SK-N-SH (cell line): ENCODE data around the gene CACNA2D1. TPM values are rescaled to one million over a fixed set of nuclear protein-coding genes. Genes with fewer than 3 reads are reported as not detected.

ENCODE experiments used
- CTCF ChIA-PET: fragments of 300-600, 350-600 bp; formaldehyde crosslinking; extraction: SDS; loops from one replicate; lab custom pipeline; 2021; lab: Yijun Ruan, JAX
- POLR2A ChIA-PET: fragments of 350-600 bp; sonication (Branson Sonifier 250); formaldehyde crosslinking; extraction: SDS; loops from one replicate; lab custom pipeline; 2020; ENCODE audit warnings: antibody characterized with exemption, inconsistent platforms; lab: Yijun Ruan, JAX
- DNase-seq: peaks from one replicate; pipeline ENCODE4 v3.0.0; 2012
- H2AFZ ChIP-seq: fragments of 200-600 bp; sonication (generic); 2 replicates; pipeline ENCODE4 v1.8.1; 2016; ENCODE audit warnings: antibody characterized with exemption, mild to moderate bottlenecking, low read depth
- H3F3A ChIP-seq: fragments of 200-600 bp; sonication (generic); replicated peaks from 2 replicates; pipeline ENCODE3; 2016; ENCODE audit warnings: antibody characterized with exemption, mild to moderate bottlenecking; ENCODE audit not compliant: insufficient read depth
- H3K27ac ChIP-seq, 2 experiments: fragments of 200-500 bp in 1 of 2; fragments of 200-600 bp in 1 of 2; sonication (Bioruptor generic) in 1 of 2; sonication (generic), shearing (Covaris generic) in 1 of 2; 2 replicates each; pipeline versions ENCODE4 v1.5.1 to v1.6.1; 2014 to 2016; ENCODE audit warnings: low read depth in 2 of 2, inconsistent platforms in 1 of 2, low read length in 1 of 2, mild to moderate bottlenecking in 1 of 2, mixed read lengths in 1 of 2
- H3K27me3 ChIP-seq: fragments of 200-600 bp; sonication (generic), shearing (Covaris generic); 2 replicates; pipeline ENCODE4 v1.6.1; 2016; ENCODE audit warnings: mixed run types; ENCODE audit not compliant: insufficient read depth
- H3K36me3 ChIP-seq, 2 experiments: fragments of 200-500 bp in 1 of 2; fragments of 200-600 bp in 1 of 2; sonication (Bioruptor generic) in 1 of 2; sonication (generic) in 1 of 2; replicated peaks in 1 of 2; 2 replicates each; pipeline versions ENCODE3 to v1.5.1; 2014 to 2016; ENCODE audit warnings: low read length in 1 of 2, mild to moderate bottlenecking in 1 of 2; ENCODE audit not compliant: insufficient read depth in 2 of 2, control insufficient read depth in 1 of 2
- H3K4me1 ChIP-seq, 2 experiments: fragments of 200-500 bp in 1 of 2; fragments of 200-600 bp in 1 of 2; sonication (Bioruptor generic) in 1 of 2; sonication (generic), shearing (Covaris generic) in 1 of 2; 2 replicates each; pipeline versions ENCODE4 v1.5.1 to v1.6.1; 2014 to 2016; ENCODE audit warnings: low read depth in 1 of 2, low read length in 1 of 2, mixed run types in 1 of 2; ENCODE audit not compliant: insufficient read depth in 2 of 2, control insufficient read depth in 1 of 2
- H3K4me2 ChIP-seq: fragments of 200-600 bp; sonication (generic), shearing (Covaris generic); 2 replicates; pipeline ENCODE4 v1.6.1; 2017; ENCODE audit warnings: mixed run types
- H3K4me3 ChIP-seq, 2 experiments: fragments of 200-500 bp in 1 of 2; fragments of 200-600 bp in 1 of 2; sonication (Bioruptor generic) in 1 of 2; sonication (generic), shearing (Covaris generic) in 1 of 2; 2 replicates each; pipeline versions ENCODE4 v1.5.1 to v1.8.1; 2014 to 2016; ENCODE audit warnings: low read depth in 2 of 2, inconsistent platforms in 1 of 2, low read length in 1 of 2, mild to moderate bottlenecking in 1 of 2, mixed read lengths in 1 of 2, moderate library complexity in 1 of 2
- H3K79me2 ChIP-seq: fragments of 200-600 bp; sonication (generic); 2 replicates; pipeline ENCODE4 v1.8.1; 2017; ENCODE audit warnings: mild to moderate bottlenecking; ENCODE audit not compliant: insufficient read depth
- H3K9ac ChIP-seq: fragments of 200-600 bp; sonication (generic); 2 replicates; pipeline ENCODE4 v1.6.1; 2017; ENCODE audit warnings: mixed run types
- H3K9me2 ChIP-seq: fragments of 200-600 bp; sonication (generic); 2 replicates; pipeline ENCODE4 v1.6.1; 2017; ENCODE audit warnings: mixed run types
- H3K9me3 ChIP-seq: fragments of 200-600 bp; sonication (generic); 2 replicates; pipeline ENCODE4 v1.6.1; 2017; ENCODE audit warnings: mixed run types, mild to moderate bottlenecking, moderate library complexity
- H4K20me1 ChIP-seq: fragments of 200-600 bp; sonication (generic); 2 replicates; pipeline ENCODE4 v1.6.1; 2017; ENCODE audit warnings: mild to moderate bottlenecking, mixed run types; ENCODE audit not compliant: insufficient read depth
- CHD2 ChIP-seq: fragments of 150-350 bp; IDR thresholded peaks from 2 replicates; pipeline ENCODE4 v1.6.1; 2018; ENCODE audit warnings: low read length; ENCODE audit not compliant: partially characterized antibody
- ELF1 ChIP-seq: IDR thresholded peaks from 2 replicates; pipeline ENCODE4 v1.4.0; 2012
- EP300 ChIP-seq, 2 experiments: IDR thresholded peaks; 2 replicates each; pipeline versions ENCODE4 v1.4.0 to v1.6.1; 2012; ENCODE audit warnings: borderline replicate concordance in 1 of 2, low read depth in 1 of 2, low read length in 1 of 2
- EZH2phosphoT487 ChIP-seq: fragments of 200-600 bp; sonication (generic); IDR thresholded peaks from 2 replicates; pipeline ENCODE4 v1.6.1; 2017; ENCODE audit warnings: low read depth, mixed run types, mild to moderate bottlenecking, antibody characterized with exemption, moderate library complexity, borderline replicate concordance
- FOXJ3 ChIP-seq: sonication (generic); formaldehyde crosslinking; IDR thresholded peaks from 2 replicates; pipeline ENCODE4 v1.5.1; 2020; ENCODE audit warnings: mild to moderate bottlenecking, missing genetic modification reagents
- FOXM1 ChIP-seq: IDR thresholded peaks from 2 replicates; pipeline ENCODE4 v1.4.0; 2012; ENCODE audit warnings: low read depth, mild to moderate bottlenecking
- MXI1 ChIP-seq: IDR thresholded peaks from 2 replicates; pipeline ENCODE4 v1.6.1; 2012; ENCODE audit warnings: mild to moderate bottlenecking, low read depth, low read length, improper control_type of control experiment
- NFIC ChIP-seq: IDR thresholded peaks from 2 replicates; pipeline ENCODE4 v1.4.0; 2012; ENCODE audit warnings: borderline replicate concordance
- RAD21 ChIP-seq: IDR thresholded peaks from 2 replicates; pipeline ENCODE4 v1.6.1; 2012; ENCODE audit warnings: mild to moderate bottlenecking, low read length
- RCOR1 ChIP-seq: fragments of 150-350 bp; IDR thresholded peaks from 2 replicates; pipeline ENCODE4 v1.6.1; 2017; ENCODE audit warnings: antibody characterized with exemption, low read length
- RXRA ChIP-seq: IDR thresholded peaks from 2 replicates; pipeline ENCODE4 v1.4.0; 2012; ENCODE audit warnings: low read depth, mild to moderate bottlenecking, borderline replicate concordance
- SMC3 ChIP-seq: IDR thresholded peaks from 2 replicates; pipeline ENCODE4 v1.6.1; 2012; ENCODE audit warnings: low read depth, low read length, improper control_type of control experiment
- TAF1 ChIP-seq: IDR thresholded peaks from 2 replicates; pipeline ENCODE4 v1.6.1; 2012; ENCODE audit warnings: low read depth, mild to moderate bottlenecking, low read length, moderate library complexity, borderline replicate concordance
- TCF12 ChIP-seq: IDR thresholded peaks from 2 replicates; pipeline ENCODE4 v1.4.0; 2012
- WGBS: methylation state at CpG from one replicate; pipeline ENCODE4 v1.1.6; 2017; ENCODE audit warnings: low lambda C conversion rate; 5-methylcytosine and 5-hydroxymethylcytosine counted together
- polyA plus RNA-seq, 3 experiments: library from polyadenylated mRNA; depleted of rRNA; stranded (reverse); fragments of >200 nt; gene quantifications; 2 replicates each; pipeline ENCODE4 v1.2.3, GENCODE V29; 2012
- TF ChIP-seq, protein P1 (sequence below): IDR thresholded peaks from 2 replicates; pipeline ENCODE4 v1.6.1; 2012; ENCODE audit warnings: mild to moderate bottlenecking, low read depth, low read length, moderate library complexity
- TF ChIP-seq, protein P2 (sequence below): fragments of 150-350 bp; IDR thresholded peaks from 2 replicates; pipeline ENCODE4 v1.6.1; 2017; ENCODE audit warnings: antibody characterized with exemption, low read length, low read depth, borderline replicate concordance
- TF ChIP-seq, protein P3 (sequence below): IDR thresholded peaks from 2 replicates; pipeline ENCODE4 v1.4.0; 2012; ENCODE audit warnings: low read depth, borderline replicate concordance
- TF ChIP-seq, protein P4 (sequence below): IDR thresholded peaks from 2 replicates; pipeline ENCODE4 v1.4.0; 2012; ENCODE audit warnings: low read depth
- TF ChIP-seq, protein P5 (sequence below): fragments of 200-600 bp; sonication (generic); IDR thresholded peaks from 2 replicates; pipeline ENCODE4 v1.6.1; 2017; ENCODE audit warnings: antibody characterized with exemption, mild to moderate bottlenecking, moderate library complexity

Gene CACNA2D1
- polyA plus RNA-seq, 1 of the 3 experiments (the other 2 are of a cell fraction) = 3.4 TPM

DNA sequence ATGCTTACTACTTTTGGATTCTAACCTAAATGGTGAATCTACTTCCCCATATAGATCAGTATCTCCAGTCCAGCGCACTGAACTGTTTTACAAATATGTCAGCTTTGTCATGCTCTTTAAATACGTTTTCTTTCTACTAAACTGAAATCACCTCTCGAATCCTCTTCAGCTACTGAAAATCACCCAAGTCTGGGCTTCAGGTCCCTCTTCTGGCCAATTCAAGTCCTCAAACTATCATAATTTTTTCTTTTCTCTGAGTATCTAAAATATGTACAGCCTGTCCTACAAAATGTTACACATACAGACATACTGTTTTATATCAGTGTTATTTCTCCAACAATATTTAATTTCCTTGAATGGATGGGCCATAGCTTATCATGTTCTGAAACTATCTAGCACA is 84.2 kb downstream of the CACNA2D1 start:
- WGBS = 94% methylated on average over 3 of the region's 3 CpGs
- H3K36me3 ChIP-seq = no peaks in the 10 kb centered on the region
- CTCF ChIA-PET = interaction anchor here (0.6 to 3.0 kb wide), 10 partner anchors 13 to 370 kb away, joined by 3 to 16 read pairs (median 4); no protein-coding TSS in a partner anchor
- no peaks in the 10 kb centered on the region for H3K9me3 ChIP-seq
- POLR2A ChIA-PET = interaction anchor here (0.6 kb wide), 1 partner anchor 212 kb away, joined by 4 read pairs; no protein-coding TSS in a partner anchor
- no peak overlapping the region for H3K27ac ChIP-seq
- H4K20me1 ChIP-seq = no peaks in the 10 kb centered on the region
- no peak overlapping the region for H3K4me3 ChIP-seq
- no peak overlapping the region for H2AFZ ChIP-seq
- peaks cover 17% of the 10 kb centered on the region for H3F3A ChIP-seq
- H3K4me1 ChIP-seq = peaks cover 0 to 13% of the 10 kb centered on the region in 2 experiments; a peak in 2 of 4 replicates
- no peak overlapping the region for H3K9ac ChIP-seq
- no peaks in the 10 kb centered on the region for H3K9me2 ChIP-seq
- H3K27me3 ChIP-seq = no peaks in the 10 kb centered on the region
- no peak for DNase-seq
- no peak overlapping the region for H3K4me2 ChIP-seq
- TF ChIP-seq RAD21 (peak; percentile 45; the same call in 1 of the 2 replicates), SMC3 (0 out of 2 replicates have a peak, but pooled peaks have one; percentile 4), FOXM1 (no peak)
- no peaks in the 10 kb centered on the region for H3K79me2 ChIP-seq

DNA sequence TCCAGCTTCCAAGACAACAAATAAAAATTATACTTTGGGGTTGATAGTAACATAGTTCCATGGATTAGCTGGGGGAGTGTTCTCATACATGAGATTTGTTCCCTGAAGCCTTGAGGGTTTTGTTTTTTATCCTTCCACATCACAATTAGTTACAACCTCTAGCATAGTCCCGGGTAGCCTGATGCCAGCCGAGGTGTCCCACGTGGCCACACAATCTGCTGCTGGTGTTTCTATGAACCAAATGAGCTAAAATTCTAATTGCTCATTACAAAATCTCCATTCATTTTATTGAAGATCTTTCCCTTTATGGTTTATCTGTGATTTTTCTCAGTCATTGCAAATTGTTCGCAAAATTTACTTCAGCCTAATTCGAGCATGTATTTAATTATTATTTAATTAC is 84.7 kb downstream of the CACNA2D1 start:
- no peaks in the 10 kb centered on the region for H3K9me2 ChIP-seq
- no peaks in the 10 kb centered on the region for H3K36me3 ChIP-seq
- H3K27ac ChIP-seq = 0 out of 4 replicates have a peak overlapping the region, but pooled peaks of 1 of the 2 experiments have one; percentile 30
- H3K9ac ChIP-seq = no peak overlapping the region
- POLR2A ChIA-PET = interaction anchor here (0.6 to 1.4 kb wide), 2 partner anchors 77 to 212 kb away, joined by 3 to 4 read pairs; no protein-coding TSS in a partner anchor
- H3K79me2 ChIP-seq = no peaks in the 10 kb centered on the region
- no peak overlapping the region for H2AFZ ChIP-seq
- no peak overlapping the region for H3K4me2 ChIP-seq
- no peak for DNase-seq
- H4K20me1 ChIP-seq = no peaks in the 10 kb centered on the region
- no peak overlapping the region for H3K4me3 ChIP-seq
- H3K27me3 ChIP-seq = no peaks in the 10 kb centered on the region
- peaks cover 0 to 13% of the 10 kb centered on the region in 2 experiments; a peak in 2 of 4 replicates for H3K4me1 ChIP-seq
- CTCF ChIA-PET = interaction anchor here (0.6 to 3.0 kb wide), 12 partner anchors 10 to 370 kb away, joined by 3 to 16 read pairs (median 4); no protein-coding TSS in a partner anchor
- 98% methylated on average over 5 of the region's 5 CpGs for WGBS
- peaks cover 17% of the 10 kb centered on the region for H3F3A ChIP-seq
- no peaks in the 10 kb centered on the region for H3K9me3 ChIP-seq
- TF ChIP-seq, protein P1, sequence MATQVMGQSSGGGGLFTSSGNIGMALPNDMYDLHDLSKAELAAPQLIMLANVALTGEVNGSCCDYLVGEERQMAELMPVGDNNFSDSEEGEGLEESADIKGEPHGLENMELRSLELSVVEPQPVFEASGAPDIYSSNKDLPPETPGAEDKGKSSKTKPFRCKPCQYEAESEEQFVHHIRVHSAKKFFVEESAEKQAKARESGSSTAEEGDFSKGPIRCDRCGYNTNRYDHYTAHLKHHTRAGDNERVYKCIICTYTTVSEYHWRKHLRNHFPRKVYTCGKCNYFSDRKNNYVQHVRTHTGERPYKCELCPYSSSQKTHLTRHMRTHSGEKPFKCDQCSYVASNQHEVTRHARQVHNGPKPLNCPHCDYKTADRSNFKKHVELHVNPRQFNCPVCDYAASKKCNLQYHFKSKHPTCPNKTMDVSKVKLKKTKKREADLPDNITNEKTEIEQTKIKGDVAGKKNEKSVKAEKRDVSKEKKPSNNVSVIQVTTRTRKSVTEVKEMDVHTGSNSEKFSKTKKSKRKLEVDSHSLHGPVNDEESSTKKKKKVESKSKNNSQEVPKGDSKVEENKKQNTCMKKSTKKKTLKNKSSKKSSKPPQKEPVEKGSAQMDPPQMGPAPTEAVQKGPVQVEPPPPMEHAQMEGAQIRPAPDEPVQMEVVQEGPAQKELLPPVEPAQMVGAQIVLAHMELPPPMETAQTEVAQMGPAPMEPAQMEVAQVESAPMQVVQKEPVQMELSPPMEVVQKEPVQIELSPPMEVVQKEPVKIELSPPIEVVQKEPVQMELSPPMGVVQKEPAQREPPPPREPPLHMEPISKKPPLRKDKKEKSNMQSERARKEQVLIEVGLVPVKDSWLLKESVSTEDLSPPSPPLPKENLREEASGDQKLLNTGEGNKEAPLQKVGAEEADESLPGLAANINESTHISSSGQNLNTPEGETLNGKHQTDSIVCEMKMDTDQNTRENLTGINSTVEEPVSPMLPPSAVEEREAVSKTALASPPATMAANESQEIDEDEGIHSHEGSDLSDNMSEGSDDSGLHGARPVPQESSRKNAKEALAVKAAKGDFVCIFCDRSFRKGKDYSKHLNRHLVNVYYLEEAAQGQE = no peak
- TF ChIP-seq, protein P2, sequence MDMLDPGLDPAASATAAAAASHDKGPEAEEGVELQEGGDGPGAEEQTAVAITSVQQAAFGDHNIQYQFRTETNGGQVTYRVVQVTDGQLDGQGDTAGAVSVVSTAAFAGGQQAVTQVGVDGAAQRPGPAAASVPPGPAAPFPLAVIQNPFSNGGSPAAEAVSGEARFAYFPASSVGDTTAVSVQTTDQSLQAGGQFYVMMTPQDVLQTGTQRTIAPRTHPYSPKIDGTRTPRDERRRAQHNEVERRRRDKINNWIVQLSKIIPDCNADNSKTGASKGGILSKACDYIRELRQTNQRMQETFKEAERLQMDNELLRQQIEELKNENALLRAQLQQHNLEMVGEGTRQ = no peak
- TF ChIP-seq, protein P3, sequence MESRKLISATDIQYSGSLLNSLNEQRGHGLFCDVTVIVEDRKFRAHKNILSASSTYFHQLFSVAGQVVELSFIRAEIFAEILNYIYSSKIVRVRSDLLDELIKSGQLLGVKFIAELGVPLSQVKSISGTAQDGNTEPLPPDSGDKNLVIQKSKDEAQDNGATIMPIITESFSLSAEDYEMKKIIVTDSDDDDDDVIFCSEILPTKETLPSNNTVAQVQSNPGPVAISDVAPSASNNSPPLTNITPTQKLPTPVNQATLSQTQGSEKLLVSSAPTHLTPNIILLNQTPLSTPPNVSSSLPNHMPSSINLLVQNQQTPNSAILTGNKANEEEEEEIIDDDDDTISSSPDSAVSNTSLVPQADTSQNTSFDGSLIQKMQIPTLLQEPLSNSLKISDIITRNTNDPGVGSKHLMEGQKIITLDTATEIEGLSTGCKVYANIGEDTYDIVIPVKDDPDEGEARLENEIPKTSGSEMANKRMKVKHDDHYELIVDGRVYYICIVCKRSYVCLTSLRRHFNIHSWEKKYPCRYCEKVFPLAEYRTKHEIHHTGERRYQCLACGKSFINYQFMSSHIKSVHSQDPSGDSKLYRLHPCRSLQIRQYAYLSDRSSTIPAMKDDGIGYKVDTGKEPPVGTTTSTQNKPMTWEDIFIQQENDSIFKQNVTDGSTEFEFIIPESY = no peak
- TF ChIP-seq NFIC (no peak), CHD2 (no peak), MXI1 (no peak), FOXJ3 (no peak), EP300 (IDR thresholded peaks at IDR 0.05; ENCODE audit: borderline replicate concordance in 1 of 2, low read depth in 1 of 2, low read length in 1 of 2) (no peak), RAD21 (no peak), RCOR1 (no peak), RXRA (no peak), TCF12 (no peak), ELF1 (no peak), TAF1 (no peak), EZH2phosphoT487 (no peak)
- TF ChIP-seq, protein P4, sequence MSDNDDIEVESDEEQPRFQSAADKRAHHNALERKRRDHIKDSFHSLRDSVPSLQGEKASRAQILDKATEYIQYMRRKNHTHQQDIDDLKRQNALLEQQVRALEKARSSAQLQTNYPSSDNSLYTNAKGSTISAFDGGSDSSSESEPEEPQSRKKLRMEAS = no peak
- TF ChIP-seq, protein P5, sequence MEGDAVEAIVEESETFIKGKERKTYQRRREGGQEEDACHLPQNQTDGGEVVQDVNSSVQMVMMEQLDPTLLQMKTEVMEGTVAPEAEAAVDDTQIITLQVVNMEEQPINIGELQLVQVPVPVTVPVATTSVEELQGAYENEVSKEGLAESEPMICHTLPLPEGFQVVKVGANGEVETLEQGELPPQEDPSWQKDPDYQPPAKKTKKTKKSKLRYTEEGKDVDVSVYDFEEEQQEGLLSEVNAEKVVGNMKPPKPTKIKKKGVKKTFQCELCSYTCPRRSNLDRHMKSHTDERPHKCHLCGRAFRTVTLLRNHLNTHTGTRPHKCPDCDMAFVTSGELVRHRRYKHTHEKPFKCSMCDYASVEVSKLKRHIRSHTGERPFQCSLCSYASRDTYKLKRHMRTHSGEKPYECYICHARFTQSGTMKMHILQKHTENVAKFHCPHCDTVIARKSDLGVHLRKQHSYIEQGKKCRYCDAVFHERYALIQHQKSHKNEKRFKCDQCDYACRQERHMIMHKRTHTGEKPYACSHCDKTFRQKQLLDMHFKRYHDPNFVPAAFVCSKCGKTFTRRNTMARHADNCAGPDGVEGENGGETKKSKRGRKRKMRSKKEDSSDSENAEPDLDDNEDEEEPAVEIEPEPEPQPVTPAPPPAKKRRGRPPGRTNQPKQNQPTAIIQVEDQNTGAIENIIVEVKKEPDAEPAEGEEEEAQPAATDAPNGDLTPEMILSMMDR = no peak
